ENCODE results near the gene NSG1. TPM values are rescaled to one million over a fixed set of nuclear protein-coding genes. Genes with fewer than 3 reads are reported as not detected.

NSG1 gene
- total RNA-seq, 1 donor = not detected

DNA sequence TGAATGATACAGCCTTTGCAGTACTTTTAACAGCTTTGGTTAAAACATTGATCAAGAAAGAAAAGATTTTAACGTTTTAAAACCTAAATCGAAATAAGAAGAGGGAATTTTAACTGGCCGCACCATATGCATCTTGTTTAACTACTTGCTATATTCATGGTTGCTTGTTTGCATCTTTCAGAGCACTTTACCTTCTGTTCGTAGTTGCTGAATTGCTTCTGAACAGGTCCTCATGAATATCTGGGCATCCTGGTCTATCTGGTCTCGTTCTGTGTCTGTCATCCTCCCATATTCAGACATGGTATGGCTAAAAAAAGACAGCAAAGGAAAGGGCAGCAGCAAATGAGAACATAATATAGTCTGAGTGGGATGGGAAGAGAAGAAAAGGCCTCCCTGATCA lies 72.3 kb downstream of the NSG1 start:
- Histone ChIP-seq H3K4me3 (ENCODE audit: insufficient read depth, low read length) (no peak overlapping the region), H4K20me1 (ENCODE audit: insufficient read depth, low read length) (peaks cover 4% of the 10 kb centered on the region), H3K27me3 (ENCODE audit: insufficient read depth, low read length) (no peaks in the 10 kb centered on the region), H2AFZ (ENCODE audit: low read length) (no peak overlapping the region), H3K79me2 (ENCODE audit: insufficient read depth, low read length) (no peaks in the 10 kb centered on the region), H3K27ac (ENCODE audit: low read depth, low read length) (no peak overlapping the region), H3K36me3 (ENCODE audit: insufficient read depth, low read length) (peaks cover 27% of the 10 kb centered on the region), H3K4me2 (ENCODE audit: insufficient read depth, low read length) (no peak overlapping the region), H3K4me1 (ENCODE audit: insufficient read depth, low read length) (peaks cover 16% of the 10 kb centered on the region), H3K9me3 (ENCODE audit: low read depth, low read length) (no peaks in the 10 kb centered on the region)
- DNase-seq (ENCODE audit: insufficient read length, low spot score, missing footprints) = no peak
- TF ChIP-seq, protein P1, sequence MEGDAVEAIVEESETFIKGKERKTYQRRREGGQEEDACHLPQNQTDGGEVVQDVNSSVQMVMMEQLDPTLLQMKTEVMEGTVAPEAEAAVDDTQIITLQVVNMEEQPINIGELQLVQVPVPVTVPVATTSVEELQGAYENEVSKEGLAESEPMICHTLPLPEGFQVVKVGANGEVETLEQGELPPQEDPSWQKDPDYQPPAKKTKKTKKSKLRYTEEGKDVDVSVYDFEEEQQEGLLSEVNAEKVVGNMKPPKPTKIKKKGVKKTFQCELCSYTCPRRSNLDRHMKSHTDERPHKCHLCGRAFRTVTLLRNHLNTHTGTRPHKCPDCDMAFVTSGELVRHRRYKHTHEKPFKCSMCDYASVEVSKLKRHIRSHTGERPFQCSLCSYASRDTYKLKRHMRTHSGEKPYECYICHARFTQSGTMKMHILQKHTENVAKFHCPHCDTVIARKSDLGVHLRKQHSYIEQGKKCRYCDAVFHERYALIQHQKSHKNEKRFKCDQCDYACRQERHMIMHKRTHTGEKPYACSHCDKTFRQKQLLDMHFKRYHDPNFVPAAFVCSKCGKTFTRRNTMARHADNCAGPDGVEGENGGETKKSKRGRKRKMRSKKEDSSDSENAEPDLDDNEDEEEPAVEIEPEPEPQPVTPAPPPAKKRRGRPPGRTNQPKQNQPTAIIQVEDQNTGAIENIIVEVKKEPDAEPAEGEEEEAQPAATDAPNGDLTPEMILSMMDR (IDR thresholded peaks at IDR 0.05; ENCODE audit: extremely low read depth, low read depth, low read length) = no peak

DNA sequence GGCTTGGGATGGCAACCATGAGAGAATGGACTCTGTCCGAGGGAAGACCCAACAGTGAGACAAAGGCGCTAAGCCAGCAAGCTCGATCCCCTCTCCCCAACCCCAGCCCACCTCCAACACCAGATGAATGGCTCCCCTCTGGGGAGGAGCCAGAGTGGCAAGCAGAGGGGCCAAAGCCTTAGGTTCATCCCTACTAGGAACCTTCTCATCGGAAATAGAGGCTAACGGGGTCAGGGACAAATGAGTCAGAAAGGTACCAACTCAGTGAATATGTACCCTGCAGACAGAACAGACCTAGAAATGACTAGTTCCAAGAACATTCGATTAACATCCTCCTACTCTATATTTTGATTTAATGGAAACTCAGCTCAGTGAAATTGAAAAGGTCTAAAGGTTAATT lies 73.9 kb downstream of the NSG1 start:
- Histone ChIP-seq H3K36me3 (ENCODE audit: insufficient read depth, low read length) (peaks cover 21% of the 10 kb centered on the region), H3K4me1 (ENCODE audit: insufficient read depth, low read length) (peaks cover 16% of the 10 kb centered on the region), H3K27me3 (ENCODE audit: insufficient read depth, low read length) (no peaks in the 10 kb centered on the region), H3K27ac (ENCODE audit: low read depth, low read length) (no peak overlapping the region), H3K4me3 (ENCODE audit: insufficient read depth, low read length) (no peak overlapping the region), H2AFZ (ENCODE audit: low read length) (no peak overlapping the region), H3K9me3 (ENCODE audit: low read depth, low read length) (no peaks in the 10 kb centered on the region), H3K79me2 (ENCODE audit: insufficient read depth, low read length) (no peaks in the 10 kb centered on the region), H4K20me1 (ENCODE audit: insufficient read depth, low read length) (peaks cover 4% of the 10 kb centered on the region), H3K4me2 (ENCODE audit: insufficient read depth, low read length) (no peak overlapping the region)
- TF ChIP-seq, protein P1 (IDR thresholded peaks at IDR 0.05; ENCODE audit: extremely low read depth, low read depth, low read length) = no peak
- no peak for DNase-seq (ENCODE audit: insufficient read length, low spot score, missing footprints)

DNA sequence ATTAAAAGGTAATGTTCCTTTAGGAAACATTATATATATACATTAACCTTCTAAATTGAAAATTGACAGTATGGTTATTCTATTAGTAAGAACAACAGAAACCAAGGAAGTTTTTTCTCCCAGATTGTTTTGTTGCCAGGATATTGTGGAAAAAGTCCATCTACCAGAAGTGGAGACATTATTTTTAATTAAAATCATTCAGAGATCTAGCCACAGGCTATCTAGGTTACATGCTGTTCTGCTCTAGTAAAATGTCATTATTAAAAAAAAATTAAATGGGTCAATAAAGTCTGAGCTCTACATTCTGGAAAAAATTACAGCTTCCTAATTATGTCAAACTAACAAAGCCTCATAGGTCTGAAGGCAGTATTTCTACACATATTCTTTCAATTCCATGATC lies 74.3 kb downstream of the NSG1 start:
- TF ChIP-seq, protein P1 (IDR thresholded peaks at IDR 0.05; ENCODE audit: extremely low read depth, low read depth, low read length) = no peak
- Histone ChIP-seq H3K27me3 (ENCODE audit: insufficient read depth, low read length) (no peaks in the 10 kb centered on the region), H4K20me1 (ENCODE audit: insufficient read depth, low read length) (peaks cover 4% of the 10 kb centered on the region), H3K9me3 (ENCODE audit: low read depth, low read length) (no peaks in the 10 kb centered on the region), H3K36me3 (ENCODE audit: insufficient read depth, low read length) (peaks cover 24% of the 10 kb centered on the region), H3K79me2 (ENCODE audit: insufficient read depth, low read length) (no peaks in the 10 kb centered on the region), H3K27ac (ENCODE audit: low read depth, low read length) (no peak overlapping the region), H3K4me3 (ENCODE audit: insufficient read depth, low read length) (no peak overlapping the region), H2AFZ (ENCODE audit: low read length) (no peak overlapping the region), H3K4me1 (ENCODE audit: insufficient read depth, low read length) (peaks cover 16% of the 10 kb centered on the region), H3K4me2 (ENCODE audit: insufficient read depth, low read length) (no peak overlapping the region)
- DNase-seq (ENCODE audit: insufficient read length, low spot score, missing footprints) = no peak

DNA sequence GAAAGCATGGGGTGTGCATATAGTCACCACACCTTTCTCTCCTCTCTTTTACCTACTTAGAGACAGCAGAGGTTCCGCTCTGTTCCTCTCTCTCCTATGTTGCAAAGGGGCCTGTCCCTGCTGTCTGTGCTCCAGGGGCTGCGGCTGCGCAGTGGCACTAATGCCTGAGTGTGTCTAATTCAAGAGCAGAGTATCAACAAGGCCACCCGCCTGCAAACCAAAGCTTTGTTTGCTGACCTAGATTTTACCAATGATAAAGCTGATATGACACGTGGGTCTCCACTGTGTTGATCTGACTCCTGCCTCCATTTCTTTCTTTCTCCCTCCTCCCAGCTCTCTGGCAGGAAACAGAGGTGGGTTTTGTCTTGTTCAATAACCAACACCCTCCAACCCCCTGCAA lies 74.9 kb downstream of the NSG1 start:
- Histone ChIP-seq H3K4me2 (ENCODE audit: insufficient read depth, low read length) (no peak overlapping the region), H3K9me3 (ENCODE audit: low read depth, low read length) (no peaks in the 10 kb centered on the region), H3K27me3 (ENCODE audit: insufficient read depth, low read length) (no peaks in the 10 kb centered on the region), H3K4me1 (ENCODE audit: insufficient read depth, low read length) (peaks cover 16% of the 10 kb centered on the region), H4K20me1 (ENCODE audit: insufficient read depth, low read length) (peaks cover 4% of the 10 kb centered on the region), H3K27ac (ENCODE audit: low read depth, low read length) (no peak overlapping the region), H3K36me3 (ENCODE audit: insufficient read depth, low read length) (peaks cover 20% of the 10 kb centered on the region), H2AFZ (ENCODE audit: low read length) (no peak overlapping the region), H3K4me3 (ENCODE audit: insufficient read depth, low read length) (no peak overlapping the region), H3K79me2 (ENCODE audit: insufficient read depth, low read length) (no peaks in the 10 kb centered on the region)
- no peak for DNase-seq (ENCODE audit: insufficient read length, low spot score, missing footprints)
- TF ChIP-seq, protein P1 (IDR thresholded peaks at IDR 0.05; ENCODE audit: extremely low read depth, low read depth, low read length) = no peak

All from osteoblast (primary cell).